ENCODE results near the gene MTA1. TPM values are rescaled to one million over a fixed set of nuclear protein-coding genes. Genes with fewer than 3 reads are reported as not detected.

Gene MTA1
- total RNA-seq, 4 donors from 2014 or later: 75.7 to 295 (median 165) TPM

- peak overlapping the region in 2 of 4 donors; percentile 31 to 66 for H3K27ac ChIP-seq
- H3K4me3 ChIP-seq: peak overlapping the region in 1 of 4 donors; percentile 93
Measured at GRCh38 chr14:105421723-105422615, 2.3 kb downstream of the MTA1 start.

GRCh38 chr14:105422695-105423487, 3.3 kb downstream of the MTA1 start:
- DNase-seq: no peak
- no peaks in the 10 kb centered on the region for H3K27me3 ChIP-seq
- TF ChIP-seq POLR2A (IDR thresholded peaks at IDR 0.05) (no peak), CTCF (IDR thresholded peaks at IDR 0.05) (no peak)
- no peaks in the 10 kb centered on the region for H3K9me3 ChIP-seq
- H3K4me1 ChIP-seq: peaks cover 5 to 37% (median 20%) of the 10 kb centered on the region in 4 donors
- H3K36me3 ChIP-seq: no peaks in the 10 kb centered on the region
- H3K27ac ChIP-seq: no peak overlapping the region
- H3K4me3 ChIP-seq: no peak overlapping the region

More at GRCh38 chr14:105421723-105422615, 2.3 kb downstream of the MTA1 start:
- no peaks in the 10 kb centered on the region for H3K9me3 ChIP-seq
- no peaks in the 10 kb centered on the region for H3K36me3 ChIP-seq
- no peaks in the 10 kb centered on the region for H3K27me3 ChIP-seq
- DNase-seq: no peak
- peaks cover 5 to 37% (median 20%) of the 10 kb centered on the region in 4 donors for H3K4me1 ChIP-seq
- TF ChIP-seq CTCF (IDR thresholded peaks at IDR 0.05) (no peak), POLR2A (IDR thresholded peaks at IDR 0.05) (no peak)

- Histone ChIP-seq H3K9me3 (no peaks in the 10 kb centered on the region), H3K27me3 (no peaks in the 10 kb centered on the region), H3K27ac (no peak overlapping the region), H3K4me1 (peaks cover 5 to 30% (median 20%) of the 10 kb centered on the region in 4 donors), H3K4me3 (no peak overlapping the region), H3K36me3 (no peaks in the 10 kb centered on the region)
- TF ChIP-seq CTCF (IDR thresholded peaks at IDR 0.05) (no peak), POLR2A (IDR thresholded peaks at IDR 0.05) (no peak)
- DNase-seq: no peak
Measured at GRCh38 chr14:105423488-105424195, 4.0 kb downstream of the MTA1 start.

GRCh38 chr14:105424861-105425260, 5.2 kb downstream of the MTA1 start:
- Histone ChIP-seq H3K27ac (no peak overlapping the region), H3K27me3 (no peaks in the 10 kb centered on the region), H3K36me3 (no peaks in the 10 kb centered on the region), H3K4me3 (no peak overlapping the region), H3K4me1 (peaks cover 5 to 23% (median 18%) of the 10 kb centered on the region in 4 donors), H3K9me3 (no peaks in the 10 kb centered on the region)
- DNase-seq: no peak
- TF ChIP-seq CTCF (IDR thresholded peaks at IDR 0.05): no peak
- no peak for TF ChIP-seq POLR2A (IDR thresholded peaks at IDR 0.05)

GRCh38 chr14:105425823-105426247, 6.2 kb downstream of the MTA1 start:
- Histone ChIP-seq H3K27me3 (no peaks in the 10 kb centered on the region), H3K4me3 (no peak overlapping the region), H3K4me1 (peaks cover 4 to 17% (median 13%) of the 10 kb centered on the region in 4 donors), H3K36me3 (no peaks in the 10 kb centered on the region), H3K9me3 (no peaks in the 10 kb centered on the region), H3K27ac (no peak overlapping the region)
- no peak for DNase-seq
- TF ChIP-seq POLR2A (IDR thresholded peaks at IDR 0.05) (no peak), CTCF (IDR thresholded peaks at IDR 0.05) (no peak)

All from Peyer's patch (tissue), 4 donors.